Stomach (tissue), 4 donors: ENCODE results near the gene BRD3OS.
A peak's percentile ranks its signal among the peaks of the same experiment; 100 is the strongest.

ENCODE experiments used
- EP300 ChIP-seq: sonication (generic); formaldehyde crosslinking; IDR thresholded peaks from one replicate; pipeline ENCODE4 v1.6.1; 2017; ENCODE audit warnings: antibody characterized with exemption
- POLR2A ChIP-seq, 4 donors: fragments of 450-650 bp; IDR thresholded peaks; one replicate each; pipeline ENCODE4 v1.6.1; 2016; ENCODE audit warnings: antibody characterized with exemption in 4 of 4, control low read depth in 2 of 4, mild to moderate bottlenecking in 1 of 4, moderate library complexity in 1 of 4
- POLR2AphosphoS5 ChIP-seq, 3 donors: sonication (generic); formaldehyde crosslinking; IDR thresholded peaks; one replicate each; pipeline ENCODE4 v1.6.1; 2016; ENCODE audit warnings: antibody characterized with exemption in 3 of 3
- TF ChIP-seq, protein P1 (sequence below), 7 experiments: fragments of 450-650 bp in 4 of 7; fragments of 200-600 bp in 3 of 7; sonication (generic) in 3 of 7; IDR thresholded peaks; one replicate each; pipeline ENCODE4 v1.5.1; 2016 to 2019; ENCODE audit warnings: antibody characterized with exemption in 7 of 7, control low read depth in 2 of 7, mild to moderate bottlenecking in 1 of 7

DNA sequence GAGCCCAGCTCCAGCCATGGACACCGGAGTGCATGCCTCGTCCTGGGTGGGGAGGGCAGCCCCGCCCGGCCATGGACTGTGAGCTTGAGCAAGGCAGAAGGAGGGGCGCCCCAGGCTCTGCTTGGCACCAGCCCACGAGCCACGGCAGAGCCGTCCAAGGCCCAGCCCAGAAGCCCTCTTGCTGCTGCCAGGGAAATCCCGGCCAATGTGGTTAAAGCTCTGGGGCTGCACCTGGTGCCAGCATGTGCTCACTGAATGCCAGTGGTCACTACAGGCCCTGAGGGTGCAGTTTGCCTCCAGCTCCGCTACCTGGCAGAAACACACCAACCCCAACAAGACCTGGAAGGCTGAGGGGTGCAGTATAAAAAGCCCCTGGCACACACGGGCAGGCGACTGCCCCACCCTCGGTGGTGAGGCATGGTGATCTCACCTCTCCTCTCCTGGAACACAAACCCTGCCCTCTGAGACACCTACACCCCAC, 30.7 kb downstream of the BRD3OS start:
- TF ChIP-seq POLR2AphosphoS5 (IDR thresholded peaks at IDR 0.05), result peak in 2 of 3 donors; percentile 23 to 25
- no peak for TF ChIP-seq POLR2A (IDR thresholded peaks at IDR 0.05)
- TF ChIP-seq, protein P1, sequence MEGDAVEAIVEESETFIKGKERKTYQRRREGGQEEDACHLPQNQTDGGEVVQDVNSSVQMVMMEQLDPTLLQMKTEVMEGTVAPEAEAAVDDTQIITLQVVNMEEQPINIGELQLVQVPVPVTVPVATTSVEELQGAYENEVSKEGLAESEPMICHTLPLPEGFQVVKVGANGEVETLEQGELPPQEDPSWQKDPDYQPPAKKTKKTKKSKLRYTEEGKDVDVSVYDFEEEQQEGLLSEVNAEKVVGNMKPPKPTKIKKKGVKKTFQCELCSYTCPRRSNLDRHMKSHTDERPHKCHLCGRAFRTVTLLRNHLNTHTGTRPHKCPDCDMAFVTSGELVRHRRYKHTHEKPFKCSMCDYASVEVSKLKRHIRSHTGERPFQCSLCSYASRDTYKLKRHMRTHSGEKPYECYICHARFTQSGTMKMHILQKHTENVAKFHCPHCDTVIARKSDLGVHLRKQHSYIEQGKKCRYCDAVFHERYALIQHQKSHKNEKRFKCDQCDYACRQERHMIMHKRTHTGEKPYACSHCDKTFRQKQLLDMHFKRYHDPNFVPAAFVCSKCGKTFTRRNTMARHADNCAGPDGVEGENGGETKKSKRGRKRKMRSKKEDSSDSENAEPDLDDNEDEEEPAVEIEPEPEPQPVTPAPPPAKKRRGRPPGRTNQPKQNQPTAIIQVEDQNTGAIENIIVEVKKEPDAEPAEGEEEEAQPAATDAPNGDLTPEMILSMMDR (IDR thresholded peaks at IDR 0.05), result no peak
- TF ChIP-seq EP300, result no peak
